ENCODE results near the gene PRKCE.
"Not testable (repeated sequence)": the region's sequence is repeated elsewhere in the genome, so short reads cannot be mapped to it uniquely, and the experiment has no call there.

The PRKCE gene

DNA sequence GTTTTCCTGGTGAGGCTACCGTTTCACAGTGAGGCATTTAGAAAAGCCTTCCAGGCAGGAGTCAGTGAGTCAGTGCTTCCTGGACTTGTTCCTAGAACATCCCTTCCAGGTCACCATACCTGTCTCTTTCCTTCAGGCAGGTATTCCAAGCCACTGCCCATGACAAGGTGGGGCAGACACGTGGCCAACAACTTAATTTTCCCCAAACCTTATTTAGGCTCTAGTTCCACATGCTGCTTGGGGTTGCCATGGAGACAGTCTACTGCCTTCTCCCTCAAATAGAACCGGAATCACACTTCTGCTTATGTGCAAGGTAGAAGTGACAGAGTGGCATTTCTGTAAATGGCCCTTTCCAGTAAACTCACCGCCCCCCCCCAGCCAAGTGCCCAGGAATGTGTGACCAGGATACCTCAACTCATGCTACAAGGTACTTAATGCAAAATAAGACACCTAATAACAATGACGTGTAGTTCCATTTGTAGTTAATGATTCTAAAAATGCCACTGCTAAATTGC is 258.3 kb downstream of the PRKCE start:
- TF ChIP-seq, protein P1, sequence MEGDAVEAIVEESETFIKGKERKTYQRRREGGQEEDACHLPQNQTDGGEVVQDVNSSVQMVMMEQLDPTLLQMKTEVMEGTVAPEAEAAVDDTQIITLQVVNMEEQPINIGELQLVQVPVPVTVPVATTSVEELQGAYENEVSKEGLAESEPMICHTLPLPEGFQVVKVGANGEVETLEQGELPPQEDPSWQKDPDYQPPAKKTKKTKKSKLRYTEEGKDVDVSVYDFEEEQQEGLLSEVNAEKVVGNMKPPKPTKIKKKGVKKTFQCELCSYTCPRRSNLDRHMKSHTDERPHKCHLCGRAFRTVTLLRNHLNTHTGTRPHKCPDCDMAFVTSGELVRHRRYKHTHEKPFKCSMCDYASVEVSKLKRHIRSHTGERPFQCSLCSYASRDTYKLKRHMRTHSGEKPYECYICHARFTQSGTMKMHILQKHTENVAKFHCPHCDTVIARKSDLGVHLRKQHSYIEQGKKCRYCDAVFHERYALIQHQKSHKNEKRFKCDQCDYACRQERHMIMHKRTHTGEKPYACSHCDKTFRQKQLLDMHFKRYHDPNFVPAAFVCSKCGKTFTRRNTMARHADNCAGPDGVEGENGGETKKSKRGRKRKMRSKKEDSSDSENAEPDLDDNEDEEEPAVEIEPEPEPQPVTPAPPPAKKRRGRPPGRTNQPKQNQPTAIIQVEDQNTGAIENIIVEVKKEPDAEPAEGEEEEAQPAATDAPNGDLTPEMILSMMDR (IDR thresholded peaks at IDR 0.05; ENCODE audit: insufficient read depth, low read depth, low read length, missing control alignments), result no peak
- H3K4me3 ChIP-seq (ENCODE audit: low read length), result no peak overlapping the region
- DNase-seq (ENCODE audit: low read depth), result peak; percentile 88

GRCh38 chr2:45910473-45911060 is 259.1 kb downstream of the PRKCE start:
- TF ChIP-seq, protein P1 (IDR thresholded peaks at IDR 0.05; ENCODE audit: insufficient read depth, low read depth, low read length, missing control alignments), result no peak
- no peak overlapping the region for H3K4me3 ChIP-seq (ENCODE audit: low read length)
- DNase-seq (ENCODE audit: low read depth), result peak; percentile 77

- no peak for DNase-seq (ENCODE audit: low read depth)
- TF ChIP-seq, protein P1 (IDR thresholded peaks at IDR 0.05; ENCODE audit: insufficient read depth, low read depth, low read length, missing control alignments), result no peak
- H3K4me3 ChIP-seq (ENCODE audit: low read length), result no peak overlapping the region
These were observed 260.1 kb downstream of the PRKCE start for GRCh38 chr2:45911538-45911937.

GRCh38 chr2:45912109-45912508 is 260.6 kb downstream of the PRKCE start:
- DNase-seq (ENCODE audit: low read depth), result no peak
- TF ChIP-seq, protein P1 (IDR thresholded peaks at IDR 0.05; ENCODE audit: insufficient read depth, low read depth, low read length, missing control alignments), result no peak
- no peak overlapping the region for H3K4me3 ChIP-seq (ENCODE audit: low read length)

DNA sequence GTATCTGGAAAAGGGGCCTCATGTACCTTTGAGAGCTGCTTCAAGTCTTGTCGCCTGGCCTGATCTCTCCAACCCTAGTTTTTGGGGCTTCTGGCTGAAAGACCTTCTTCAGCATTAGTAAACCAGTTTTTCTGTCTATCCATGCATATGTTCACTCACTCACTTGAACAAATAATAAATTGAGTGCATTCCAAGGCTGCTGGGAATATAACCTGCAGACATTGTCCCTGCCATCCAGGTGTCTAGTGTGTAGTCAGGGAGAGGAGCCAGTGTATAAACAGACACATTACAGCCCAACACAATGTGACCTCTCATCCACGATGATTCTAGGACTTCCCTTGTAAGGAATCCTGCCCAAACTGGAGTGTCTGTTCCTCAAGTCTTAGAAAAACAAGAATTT is 262.1 kb downstream of the PRKCE start:
- TF ChIP-seq, protein P1 (IDR thresholded peaks at IDR 0.05; ENCODE audit: insufficient read depth, low read depth, low read length, missing control alignments), result no peak
- no peak overlapping the region for H3K4me3 ChIP-seq (ENCODE audit: low read length)
- DNase-seq (ENCODE audit: low read depth), result no peak

- TF ChIP-seq, protein P1 (IDR thresholded peaks at IDR 0.05; ENCODE audit: insufficient read depth, low read depth, low read length, missing control alignments), result no peak
- H3K4me3 ChIP-seq (ENCODE audit: low read length), result no peak overlapping the region
- no peak for DNase-seq (ENCODE audit: low read depth)
These were observed 264.0 kb downstream of the PRKCE start for GRCh38 chr2:45915523-45915922.

GRCh38 chr2:45917561-45918176 is 266.2 kb downstream of the PRKCE start:
- not testable (repeated sequence) for DNase-seq (ENCODE audit: low read depth); H3K4me3 ChIP-seq (ENCODE audit: low read length)
